Anterior cingulate cortex (tissue), 58 donors: ENCODE data around the gene PARD3B.

Experiments
- DNase-seq, 58 donors: peaks; one replicate each; lab custom pipeline; 2025; lab: John Stamatoyannopoulos, UW

The PARD3B gene

DNA sequence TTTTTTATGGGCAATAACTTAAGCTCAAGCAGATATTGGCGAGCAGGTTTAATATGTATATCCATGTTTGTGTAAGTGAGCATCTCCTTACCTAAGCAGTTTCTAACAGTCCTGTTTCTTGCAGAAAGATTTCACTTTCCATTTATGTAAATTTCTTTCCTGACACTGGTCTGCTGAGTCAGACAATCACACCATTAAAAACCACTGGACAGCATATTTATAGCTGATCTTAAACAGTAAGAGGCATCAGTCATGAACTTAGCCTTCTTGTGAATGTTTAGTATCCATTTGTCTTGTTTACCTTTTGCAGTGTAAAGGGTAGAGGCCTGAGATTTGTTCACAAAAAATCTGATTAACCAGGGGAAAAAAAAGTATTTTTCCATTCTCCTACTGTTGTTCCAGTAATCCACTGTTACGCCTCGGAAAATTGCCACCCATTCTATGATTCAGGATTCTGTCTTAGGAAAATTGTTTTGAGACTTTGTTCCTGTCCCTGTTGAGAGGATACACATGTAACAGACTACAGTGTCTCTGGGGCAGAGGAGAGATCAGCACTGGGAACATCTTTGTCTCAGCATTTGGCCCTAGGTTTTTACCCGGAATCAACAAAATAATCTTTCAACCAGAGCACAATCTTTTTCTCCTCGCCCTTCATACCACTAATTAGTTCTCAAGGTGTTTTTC lies 616.0 kb downstream of the PARD3B start:
- no peak for DNase-seq

- DNase-seq = no peak
Observed at GRCh38 chr2:205166745-205167144, 621.5 kb downstream of the PARD3B start.

DNA sequence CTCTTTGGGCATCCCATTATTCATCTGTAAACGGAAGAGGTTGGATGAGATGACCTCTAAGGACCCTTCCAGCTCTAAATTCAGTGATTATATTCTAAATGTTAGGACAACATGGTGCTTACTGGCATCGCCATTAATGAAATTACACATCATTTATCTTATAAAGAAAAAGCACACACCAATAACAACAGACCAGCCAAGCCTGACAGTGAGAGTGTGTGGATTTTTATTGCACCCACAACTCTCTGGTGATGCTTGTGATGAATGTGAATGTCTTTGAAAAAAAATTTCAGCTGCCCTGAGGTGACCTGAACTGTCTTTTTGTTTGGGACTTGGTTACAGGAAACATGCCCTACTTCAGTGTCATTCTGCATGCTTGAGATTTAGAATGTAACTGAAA lies 623.7 kb downstream of the PARD3B start:
- no peak for DNase-seq

DNA sequence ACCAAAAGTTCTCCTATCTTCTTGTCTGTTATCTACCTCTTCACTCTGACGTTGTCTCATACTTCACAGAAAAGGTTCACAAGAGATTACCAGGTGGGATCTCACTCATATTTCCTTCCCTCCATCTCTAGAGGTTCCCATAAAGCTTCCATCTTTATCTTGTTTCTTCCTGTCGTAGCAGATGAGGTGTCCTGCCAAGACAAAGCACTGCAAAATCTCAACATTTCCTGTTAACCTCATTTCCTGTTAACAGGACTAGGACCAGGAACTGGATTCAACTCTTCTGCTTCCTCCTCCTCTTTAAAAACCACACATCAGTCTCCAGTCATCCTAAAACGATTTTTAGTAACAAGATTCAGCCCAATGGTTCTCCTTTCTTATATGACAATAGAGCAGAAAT lies 624.2 kb downstream of the PARD3B start:
- DNase-seq = no peak

GRCh38 chr2:205170399-205170798 lies 625.1 kb downstream of the PARD3B start:
- no peak for DNase-seq

DNA sequence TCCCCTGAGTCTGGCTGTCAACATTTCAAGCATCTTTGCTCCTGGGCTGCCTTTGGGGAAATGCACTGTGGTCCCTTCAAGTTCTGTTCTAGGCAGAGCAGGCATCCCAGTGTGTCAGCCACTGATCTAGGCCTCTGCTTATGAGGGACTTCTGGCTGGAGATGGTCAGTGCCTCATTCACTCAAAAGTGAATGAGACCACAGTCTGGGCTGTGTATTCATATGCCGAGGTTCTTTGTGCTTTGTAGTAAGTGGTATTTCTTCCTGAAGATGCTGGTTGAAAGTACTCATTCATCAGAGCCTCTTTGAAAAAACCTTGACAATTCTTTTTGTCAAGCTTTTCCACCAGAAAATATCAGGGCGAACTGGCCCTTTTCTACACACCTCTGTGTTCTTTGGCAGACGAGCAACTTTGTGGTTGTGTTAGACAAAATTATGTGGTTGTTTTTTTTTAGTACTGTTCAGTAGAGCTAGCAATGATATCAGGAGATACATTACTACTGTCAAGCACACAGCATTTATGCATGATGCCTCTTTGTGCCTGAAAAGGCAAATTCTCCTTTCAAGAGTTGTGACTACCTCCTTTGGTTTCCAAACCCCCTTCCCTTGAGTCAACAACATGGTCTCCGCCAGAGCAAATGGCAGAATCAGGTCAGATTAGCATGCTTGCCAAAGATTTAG lies 626.1 kb downstream of the PARD3B start:
- no peak for DNase-seq

- peak in 1 of 58 donors; percentile 0 for DNase-seq
Observed at GRCh38 chr2:205175831-205176230, 630.6 kb downstream of the PARD3B start.

GRCh38 chr2:205176546-205176945 lies 631.3 kb downstream of the PARD3B start:
- DNase-seq = no peak

DNA sequence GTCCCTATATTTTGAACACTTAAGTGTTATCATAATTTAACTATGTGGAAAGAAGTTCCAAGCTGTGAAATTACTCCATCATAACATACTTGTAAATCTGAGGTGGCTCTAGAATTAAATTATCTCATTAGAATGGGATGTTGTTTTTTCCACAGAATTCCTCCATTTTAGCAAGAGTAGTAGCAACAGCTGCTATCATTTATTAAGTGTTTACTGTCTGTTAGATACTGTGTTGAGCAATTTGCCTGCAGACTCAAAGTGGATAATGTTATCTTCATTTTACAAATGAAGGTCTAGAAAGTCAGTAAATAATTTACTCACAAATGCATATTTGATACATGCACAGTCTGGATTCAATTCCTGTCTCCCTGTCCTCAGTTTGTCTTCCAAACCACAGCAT lies 632.3 kb downstream of the PARD3B start:
- DNase-seq = no peak

- no peak for DNase-seq
Observed at GRCh38 chr2:205180730-205181129, 635.5 kb downstream of the PARD3B start.

DNA sequence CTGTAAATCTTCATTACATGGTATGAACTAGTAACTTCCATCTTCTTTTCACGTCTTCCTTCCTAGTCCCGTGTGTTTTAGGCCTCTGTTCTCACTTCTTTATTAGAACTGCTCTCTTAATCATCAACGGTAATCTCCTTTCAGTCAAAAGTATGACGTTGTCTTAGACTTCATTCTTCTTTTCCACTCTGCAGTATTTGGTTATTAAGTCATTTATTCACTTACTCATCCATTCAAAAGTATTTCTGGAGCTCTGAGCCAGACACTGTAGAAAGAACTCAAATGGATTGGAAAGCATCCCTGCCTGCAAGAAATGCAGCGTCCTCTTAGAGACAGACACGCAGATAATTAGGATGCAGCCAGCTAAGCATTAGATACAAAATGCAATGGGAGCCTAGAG lies 642.5 kb downstream of the PARD3B start:
- no peak for DNase-seq

DNA sequence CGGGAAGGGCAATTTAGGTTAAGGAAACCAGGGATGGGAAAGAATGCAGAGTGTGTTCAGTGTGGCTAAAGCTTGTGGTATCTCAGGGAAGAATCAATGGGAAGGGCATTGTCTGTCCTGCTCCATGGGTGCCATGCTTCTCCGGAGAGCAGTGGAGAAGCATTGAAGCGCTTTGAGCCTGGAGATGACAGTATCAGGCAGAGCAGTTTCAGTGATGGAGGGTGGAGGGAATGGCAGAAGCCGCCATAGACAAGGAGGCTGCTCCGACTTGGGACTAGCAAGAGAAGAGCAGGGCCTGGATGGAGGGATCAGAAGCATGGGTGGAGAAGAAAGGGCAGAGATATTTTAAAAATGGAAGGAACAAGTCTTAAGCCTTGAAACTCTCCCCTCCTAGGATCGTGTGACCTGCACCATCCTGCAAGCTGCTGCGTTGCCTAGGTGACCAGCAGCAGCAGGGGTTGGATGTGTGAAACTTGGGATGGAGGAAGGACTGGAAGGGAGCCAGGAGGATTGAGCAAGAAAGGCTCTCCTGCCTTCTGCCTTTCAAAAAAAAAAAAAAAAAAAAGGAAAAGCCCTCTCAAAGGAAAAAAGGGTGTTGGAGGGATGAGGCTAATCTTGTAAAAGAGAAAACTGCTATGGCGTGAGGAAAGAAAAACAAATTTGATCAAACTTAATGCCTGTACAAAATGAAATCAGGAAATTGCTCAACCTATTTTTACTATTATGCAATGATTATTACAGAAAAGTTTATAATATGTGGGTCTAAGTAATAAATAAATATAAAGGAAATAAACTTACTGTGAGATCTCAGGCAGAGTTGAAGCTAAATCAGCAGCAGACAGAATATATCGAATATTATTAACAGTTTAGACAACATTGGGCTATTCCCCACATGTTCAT lies 643.2 kb downstream of the PARD3B start:
- DNase-seq = peak in 42 of 58 donors; percentile 1 to 85 (median 20)

- no peak for DNase-seq
Observed at GRCh38 chr2:205189301-205189700, 644.0 kb downstream of the PARD3B start.

GRCh38 chr2:205190528-205190927 lies 645.3 kb downstream of the PARD3B start:
- no peak for DNase-seq

- DNase-seq = no peak
Observed at GRCh38 chr2:205193125-205193835, 648.0 kb downstream of the PARD3B start.

GRCh38 chr2:205193836-205194228 lies 648.6 kb downstream of the PARD3B start:
- DNase-seq = no peak

GRCh38 chr2:205197468-205198139 lies 652.3 kb downstream of the PARD3B start:
- DNase-seq = no peak

GRCh38 chr2:205198140-205198525 lies 652.9 kb downstream of the PARD3B start:
- peak in 1 of 58 donors; percentile 9 for DNase-seq

DNA sequence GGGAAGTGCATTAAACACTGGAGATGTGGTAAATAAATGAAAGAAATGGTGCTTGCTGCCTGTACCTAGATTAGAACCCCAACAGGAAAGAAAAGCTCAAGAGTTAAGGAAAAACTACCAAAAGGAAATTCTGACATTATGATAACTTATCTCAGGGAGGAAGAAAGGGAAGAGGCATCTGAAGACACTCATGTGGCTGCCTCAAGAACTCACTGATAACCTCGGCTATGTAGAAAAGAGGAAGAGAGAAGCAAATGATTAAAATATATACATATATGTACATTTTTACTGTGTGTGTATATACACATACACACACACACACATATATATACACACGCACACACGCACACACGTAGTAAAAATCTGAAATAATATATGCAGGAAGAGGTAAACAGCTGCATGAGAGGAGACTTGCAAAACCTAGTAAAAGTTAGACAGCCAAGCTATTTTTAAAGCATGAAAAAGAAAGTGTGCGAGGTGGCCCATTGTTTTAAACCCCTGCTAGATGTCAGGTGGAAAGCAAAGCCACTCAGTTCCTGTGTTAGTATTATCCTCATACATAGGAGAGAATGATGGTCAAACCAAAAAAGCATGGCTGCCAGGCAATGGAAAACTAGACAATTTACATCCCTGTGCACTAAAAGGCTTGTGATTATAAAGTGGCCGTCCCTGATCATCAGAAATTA lies 654.0 kb downstream of the PARD3B start:
- DNase-seq = no peak
